Adrenal gland (tissue), 5 donors: ENCODE data around the gene NOVA1.

ENCODE experiments used
- CTCF ChIP-seq, 6 experiments: fragments of 450-650 bp in 4 of 6; fragments of 200-600 bp in 2 of 6; sonication (generic) in 1 of 6; IDR thresholded peaks; 1 replicate in 5 of 6; 2 replicates in 1 of 6; pipeline versions ENCODE4 v1.5.1 to v1.8.0; 2016 to 2021; ENCODE audit warnings: antibody characterized with exemption in 6 of 6, mild to moderate bottlenecking in 2 of 6, moderate library complexity in 1 of 6
- POLR2A ChIP-seq, 2 donors: fragments of 450-650 bp; IDR thresholded peaks; one replicate each; pipeline ENCODE4 v1.6.1; 2017; ENCODE audit warnings: antibody characterized with exemption in 2 of 2, mild to moderate bottlenecking in 2 of 2, moderate library complexity in 1 of 2
- donor health status: DM: no; HTN: no; CAD: no.

GRCh38 chr14:26548406-26548805 lies 49.4 kb downstream of the NOVA1 start:
- TF ChIP-seq CTCF (IDR thresholded peaks at IDR 0.05) (no peak), POLR2A (IDR thresholded peaks at IDR 0.05) (no peak)
